HG03558 (cell line): ENCODE data around the gene JAML.

Experiments
- ATAC-seq: cut with Tn5 transposase; IDR thresholded peaks from one replicate; pipeline ENCODE4 v1.9.1; 2021; ENCODE audit warnings: moderate number of reproducible peaks; ENCODE audit not compliant: unreplicated experiment; ENCODE audit errors: extremely low read depth

The JAML gene

GRCh38 chr11:118217575-118217974 is 7.2 kb downstream of the JAML start:
- no peak for ATAC-seq

- no peak for ATAC-seq
These were observed 8.0 kb downstream of the JAML start for GRCh38 chr11:118216621-118217481.

- no peak for ATAC-seq
These were observed 9.0 kb downstream of the JAML start for GRCh38 chr11:118215765-118216164.

- no peak for ATAC-seq
These were observed 9.5 kb downstream of the JAML start for GRCh38 chr11:118215262-118215661.

- ATAC-seq: no peak
These were observed 10.4 kb downstream of the JAML start for GRCh38 chr11:118214210-118214914.

- no peak for ATAC-seq
These were observed 11.0 kb downstream of the JAML start for GRCh38 chr11:118213781-118214180.

- ATAC-seq: no peak
These were observed 11.6 kb downstream of the JAML start for GRCh38 chr11:118213201-118213600.

GRCh38 chr11:118212781-118213191 is 12.0 kb downstream of the JAML start:
- no peak for ATAC-seq

GRCh38 chr11:118212131-118212725 is 12.6 kb downstream of the JAML start:
- ATAC-seq: no peak

GRCh38 chr11:118211006-118211405 is 13.8 kb downstream of the JAML start:
- ATAC-seq: no peak

GRCh38 chr11:118210323-118210722 is 14.5 kb downstream of the JAML start:
- ATAC-seq: no peak

- ATAC-seq: no peak
These were observed 15.8 kb downstream of the JAML start for GRCh38 chr11:118209033-118209432.

- ATAC-seq: no peak
These were observed 17.7 kb downstream of the JAML start for GRCh38 chr11:118207079-118207478.

GRCh38 chr11:118206391-118207031 is 18.3 kb downstream of the JAML start:
- no peak for ATAC-seq

- ATAC-seq: no peak
These were observed 19.0 kb downstream of the JAML start for GRCh38 chr11:118205606-118206378.

GRCh38 chr11:118202599-118203422 is 22.0 kb downstream of the JAML start:
- no peak for ATAC-seq

GRCh38 chr11:118201966-118202365 is 22.8 kb downstream of the JAML start:
- ATAC-seq: no peak

- no peak for ATAC-seq
These were observed 23.7 kb downstream of the JAML start for GRCh38 chr11:118200901-118201680.
